K562 (cell line): Measurements from ENCODE around the gene NUP205. TPM values are rescaled to one million over a fixed set of nuclear protein-coding genes. Genes with fewer than 3 reads are reported as not detected.

Source experiments
- ATAC-seq: fragments of 200-7000 bp; cut with Tn5 transposase; 3 replicates; pipeline ENCODE4 v1.9.1; 2020; ENCODE audit warnings: moderate library complexity
- BruUV-seq: library from RNA; stranded (reverse); fragments of 400-500 nt; replicated peaks from 2 replicates; lab custom pipeline; 2021; lab: Mats Ljungman, UMichigan
- CTCF ChIA-PET: fragments of 300-600 bp; formaldehyde crosslinking; extraction: SDS; loops from one replicate; lab custom pipeline; 2021; ENCODE audit warnings: low intra/inter-chr PET ratio; lab: Yijun Ruan, JAX
- POLR2A ChIA-PET: fragments of 300-600, 350-650 bp; sonication (Branson Sonifier 250); formaldehyde crosslinking; extraction: SDS; loops from one replicate; lab custom pipeline; 2021; ENCODE audit warnings: antibody characterized with exemption, inconsistent platforms; lab: Yijun Ruan, JAX
- DNase-seq, 4 experiments: peaks; one replicate each; pipeline versions ENCODE4 v3.0.0 to v3.0.0-alpha.2; 2011 to 2018; ENCODE audit warnings: low spot score in 3 of 4, mixed read lengths in 3 of 4; ENCODE audit errors: extremely low read depth in 1 of 4
- FAIRE-seq: peaks from 2 replicates; lab custom pipeline; 2011; peaks lifted over from hg19 to GRCh38; lab: Jason Lieb, UNC
- H2AFZ ChIP-seq: 2 replicates; pipeline ENCODE4 v1.6.0; 2011; ENCODE audit warnings: low read depth, low read length, control low read depth, inconsistent platforms
- H3K27ac ChIP-seq: fragments of 200-600 bp; 3 replicates; pipeline ENCODE4 v1.8.0; 2011; ENCODE audit warnings: low read depth, mild to moderate bottlenecking, control low read depth, inconsistent platforms, low read length, moderate library complexity, mixed read lengths; ENCODE audit errors: extremely low read depth
- H3K27me3 ChIP-seq, 2 experiments: fragments of 300-600 bp in 1 of 2; 2 replicates in 1 of 2; 3 replicates in 1 of 2; pipeline versions ENCODE4 v1.6.0 to v1.8.0; 2011; ENCODE audit warnings: inconsistent platforms in 2 of 2, low read length in 2 of 2, mild to moderate bottlenecking in 1 of 2, mixed read lengths in 1 of 2, moderate library complexity in 1 of 2; ENCODE audit not compliant: control insufficient read depth in 2 of 2, insufficient read depth in 2 of 2
- H3K36me3 ChIP-seq: fragments of 300-600 bp; 3 replicates; pipeline ENCODE4 v1.8.0; 2011; ENCODE audit warnings: mild to moderate bottlenecking, low read length, inconsistent platforms; ENCODE audit not compliant: control insufficient read depth, insufficient read depth
- H3K4me1 ChIP-seq, 2 experiments: fragments of 200-600 bp in 1 of 2; replicated peaks in 1 of 2; 2 replicates in 1 of 2; 3 replicates in 1 of 2; pipeline versions ENCODE4 v1.5.1 to v1.8.0; 2011; ENCODE audit warnings: inconsistent platforms in 2 of 2, low read length in 2 of 2, mild to moderate bottlenecking in 1 of 2, mixed read lengths in 1 of 2, moderate library complexity in 1 of 2; ENCODE audit not compliant: control insufficient read depth in 2 of 2, insufficient read depth in 2 of 2
- H3K4me2 ChIP-seq: 2 replicates; pipeline ENCODE4 v1.6.1; 2011; ENCODE audit warnings: low read length, control low read depth, inconsistent platforms, mixed read lengths; ENCODE audit not compliant: insufficient read depth
- H3K4me3 ChIP-seq: fragments of 200-600 bp; sonication (generic), shearing (Covaris generic); 2 replicates; pipeline ENCODE4 v1.5.1; 2016; ENCODE audit warnings: control low read depth, inconsistent platforms
- H3K79me2 ChIP-seq: fragments of 200-600 bp; 3 replicates; pipeline ENCODE4 v1.8.0; 2011; ENCODE audit warnings: low read length, inconsistent platforms; ENCODE audit not compliant: control insufficient read depth, insufficient read depth
- H3K9ac ChIP-seq, 2 experiments: 2 replicates each; pipeline versions ENCODE4 v1.6.0 to v1.6.1; 2011; ENCODE audit warnings: low read depth in 2 of 2, low read length in 2 of 2, control low read depth in 1 of 2, inconsistent platforms in 1 of 2, mild to moderate bottlenecking in 1 of 2, mixed read lengths in 1 of 2; ENCODE audit not compliant: insufficient read depth in 1 of 2
- H3K9me1 ChIP-seq: one replicate; pipeline ENCODE4 v1.6.0; 2011; ENCODE audit warnings: inconsistent platforms, mild to moderate bottlenecking, low read length, moderate library complexity; ENCODE audit not compliant: control insufficient read depth, insufficient read depth
- H3K9me3 ChIP-seq: replicated peaks from 2 replicates; pipeline ENCODE4 v1.5.1; 2011; ENCODE audit warnings: low read depth, low read length, inconsistent platforms; ENCODE audit not compliant: control insufficient read depth, insufficient read depth
- H4K20me1 ChIP-seq: replicated peaks from 2 replicates; pipeline ENCODE4 v1.6.1; 2011; ENCODE audit warnings: low read length, inconsistent platforms, mixed read lengths; ENCODE audit not compliant: control insufficient read depth, insufficient read depth
- ARNT ChIP-seq, 2 experiments: fragments of 450-650 bp; IDR thresholded peaks; 2 replicates each; pipeline ENCODE4 v1.6.1; 2016; ENCODE audit warnings: mild to moderate bottlenecking in 1 of 2
- BCL6 ChIP-seq: fragments of 250-450 bp; sonication (Bioruptor Pico); IDR thresholded peaks from 2 replicates; pipeline ENCODE4 v1.4.0; 2020
- BDP1 ChIP-seq: IDR thresholded peaks from 3 replicates; pipeline ENCODE4 v1.6.1; 2011; ENCODE audit not compliant: insufficient read length, insufficient read depth
- CCNT2 ChIP-seq: IDR thresholded peaks from 2 replicates; pipeline ENCODE4 v1.6.1; 2011; ENCODE audit warnings: borderline replicate concordance, low read depth, mild to moderate bottlenecking, moderate library complexity, mixed read lengths, low read length; ENCODE audit not compliant: insufficient read length; ENCODE audit errors: extremely low read depth
- EP300 ChIP-seq: IDR thresholded peaks from 2 replicates; pipeline ENCODE4 v1.6.1; 2012; ENCODE audit warnings: low read length, improper control_type of control experiment
- ETV1 ChIP-seq: fragments of 450-650 bp; conservative IDR thresholded peaks from 2 replicates; pipeline ENCODE4 v1.6.1; 2016; ENCODE audit warnings: missing genetic modification characterization, control low read depth, low read depth, missing compliant biosample characterization
- EZH2 ChIP-seq: IDR thresholded peaks from 2 replicates; pipeline ENCODE4 v1.6.1; 2012; ENCODE audit warnings: low read depth, mild to moderate bottlenecking, inconsistent platforms, low read length, borderline replicate concordance
- IFI16 ChIP-seq: fragments of 250-450 bp; sonication (Bioruptor Pico); IDR thresholded peaks from 2 replicates; pipeline ENCODE4 v2.1.2; 2022; ENCODE audit warnings: mild to moderate bottlenecking, inconsistent platforms
- KLF13 ChIP-seq: fragments of 450-650 bp; IDR thresholded peaks from 2 replicates; pipeline ENCODE4 v1.6.1; 2016; ENCODE audit warnings: missing genetic modification characterization, low read depth, mild to moderate bottlenecking, missing compliant biosample characterization, moderate library complexity, borderline replicate concordance
- MCM2 ChIP-seq: fragments of 450-650 bp; IDR thresholded peaks from 2 replicates; pipeline ENCODE4 v1.6.1; 2017; ENCODE audit warnings: low read depth, mild to moderate bottlenecking
- NBN ChIP-seq: fragments of 450-650 bp; IDR thresholded peaks from 2 replicates; pipeline ENCODE4 v1.6.1; 2016; ENCODE audit warnings: low read depth, mild to moderate bottlenecking
- NR4A1 ChIP-seq, 2 experiments: fragments of 250-450 bp in 1 of 2; fragments of 450-650 bp in 1 of 2; sonication (Bioruptor Pico) in 1 of 2; IDR thresholded peaks; 2 replicates each; pipeline versions ENCODE4 v1.4.0 to v1.6.1; 2016 to 2020; ENCODE audit warnings: mild to moderate bottlenecking in 2 of 2, missing compliant biosample characterization in 1 of 2, missing genetic modification characterization in 1 of 2, moderate library complexity in 1 of 2
- POLR2H ChIP-seq: IDR thresholded peaks from 2 replicates; pipeline ENCODE4 v1.6.1; 2016; ENCODE audit warnings: missing genetic modification characterization, low read depth, mild to moderate bottlenecking, control low read depth, missing compliant biosample characterization, moderate library complexity
- RBM22 ChIP-seq: fragments of 200-400 bp; formaldehyde crosslinking; IDR thresholded peaks from 2 replicates; pipeline ENCODE4 v1.6.1; 2018; ENCODE audit warnings: low read length, low read depth; ENCODE audit not compliant: poor library complexity, severe bottlenecking
- SMARCA4 ChIP-seq: fragments of 450-650 bp; IDR thresholded peaks from 2 replicates; pipeline ENCODE4 v1.6.1; 2016
- SP1 ChIP-seq: sonication (generic); formaldehyde crosslinking; IDR thresholded peaks from 2 replicates; pipeline ENCODE4 v1.8.1; 2022; ENCODE audit warnings: mild to moderate bottlenecking, missing genetic modification reagents
- TRIM24 ChIP-seq, 2 experiments: fragments of 450-650 bp; IDR thresholded peaks; 2 replicates each; pipeline ENCODE4 v1.6.1; 2016
- ZNF354B ChIP-seq: fragments of 250-450 bp; sonication (Bioruptor Pico); IDR thresholded peaks from 2 replicates; pipeline ENCODE4 v1.4.0; 2020
- ZNF584 ChIP-seq: fragments of 200-800 bp; sonication (Bioruptor generic); IDR thresholded peaks from 2 replicates; pipeline ENCODE4 v1.6.1; 2016; ENCODE audit warnings: low read depth, mild to moderate bottlenecking, missing genetic modification characterization, missing compliant biosample characterization
- ZNF79 ChIP-seq: fragments of 250-450 bp; sonication (Bioruptor Pico); IDR thresholded peaks from 2 replicates; pipeline ENCODE4 v1.4.0; 2020; ENCODE audit warnings: low read depth, mild to moderate bottlenecking, moderate library complexity
- WGBS: fragments of 100-300 bp; shearing (Covaris generic); methylation state at CpG from one replicate; pipeline ENCODE4 v1.1.6; 2016; ENCODE audit warnings: low coverage, mixed read lengths; ENCODE audit not compliant: insufficient coverage; ENCODE audit errors: missing lambda C conversion rate; 5-methylcytosine and 5-hydroxymethylcytosine counted together
- in situ Hi-C: fragments of 300-500 bp; cut with MboI; formaldehyde crosslinking; loops from 4 replicates; pipeline ENCODE4 v1.15.0; 2018; ENCODE audit warnings: inconsistent platforms, mixed read lengths
- intact Hi-C: fragments of 100-400 bp; cut with micrococcal nuclease; formaldehyde crosslinking; loops from 2 replicates; pipeline ENCODE4 v1.14.2; 2022
- polyA plus RNA-seq, 8 experiments: library from polyadenylated mRNA; depleted of rRNA in 4 of 8; stranded (reverse) in 5 of 8; unstranded in 3 of 8; fragments of >200 nt; fragmentation: Nextera tagmentation in 2 of 8; fragmentation: Illumina TruSeq in 1 of 8; extraction: Ambion mirVana in 2 of 8; extraction: Trizol in 1 of 8; gene quantifications; 2 replicates each; pipeline versions ENCODE4 v1.2.1 to v1.2.3, GENCODE V29; 2011 to 2014; ENCODE audit warnings: inconsistent platforms in 1 of 8, missing spikeins in 1 of 8
- total RNA-seq, 7 experiments: library from RNA; depleted of rRNA in 6 of 7; stranded (reverse); fragments of >200 nt in 6 of 7; fragmentation: Illumina TruSeq in 2 of 7; extraction: Trizol in 2 of 7; gene quantifications; 2 replicates each; pipeline versions ENCODE4 v1.2.1 to v1.2.3, GENCODE V29; 2011 to 2021; ENCODE audit warnings: low replicate concordance in 1 of 7
- TF ChIP-seq, protein P1 (sequence below): fragments of 450-650 bp; formaldehyde crosslinking; conservative IDR thresholded peaks from 2 replicates; pipeline ENCODE4 v1.4.0; 2022; ENCODE audit warnings: mild to moderate bottlenecking, missing genetic modification characterization

NUP205 gene
- total and polyA plus RNA-seq, 9 of the 15 experiments (the other 6 are each of a cell fraction or from before 2014, with no cell fraction given) = 101 to 282 (median 193) TPM

DNA sequence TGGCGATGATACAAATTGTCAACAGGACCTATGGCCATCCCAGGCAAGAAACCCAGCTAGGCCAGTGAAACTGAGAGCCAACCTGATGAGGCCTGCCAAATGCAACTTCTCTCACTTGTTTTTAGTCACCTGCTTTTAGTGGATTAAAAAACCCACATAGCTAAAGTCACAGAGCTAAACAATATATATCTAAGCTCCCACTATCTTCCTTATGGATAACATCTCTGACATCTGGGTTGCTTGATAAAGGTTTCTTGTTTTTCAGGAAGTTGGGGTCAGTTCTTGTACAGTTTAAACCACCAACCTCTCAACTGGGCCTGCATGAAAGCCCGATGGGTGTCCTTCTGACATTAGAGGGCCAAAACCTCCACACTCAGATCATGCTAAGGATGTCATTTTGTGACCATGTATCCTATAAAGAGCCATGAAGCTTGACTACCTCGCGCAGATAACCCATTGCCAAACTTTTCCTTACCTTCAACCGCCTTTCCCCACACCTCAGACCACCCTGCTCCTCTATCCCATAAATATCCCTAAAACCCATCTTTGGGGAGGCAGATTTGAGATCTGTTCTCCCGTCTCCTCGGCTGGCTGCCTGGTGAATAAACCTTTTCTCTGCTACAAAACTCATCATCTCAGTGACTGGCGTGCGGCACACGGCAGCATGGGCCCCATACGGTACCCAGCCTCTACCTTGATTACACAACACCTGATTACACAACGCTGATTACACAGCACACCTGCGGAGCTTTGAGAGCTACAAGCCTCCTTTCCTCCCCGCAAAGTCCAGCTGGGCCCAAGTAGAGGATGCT lies 103.8 kb downstream of the NUP205 start:
- Histone ChIP-seq H3K9ac (peak overlapping the region; percentile 86 to 98), H4K20me1 (no peaks in the 10 kb centered on the region), H3K4me3 (peak overlapping the region; percentile 82), H3K9me3 (no peaks in the 10 kb centered on the region), H3K4me2 (peak overlapping the region; percentile 94), H3K27ac (peak overlapping the region; percentile 79), H3K4me1 (peaks cover 22 to 33% of the 10 kb centered on the region in 2 experiments), H3K9me1 (peaks cover 5% of the 10 kb centered on the region), H3K36me3 (peaks cover 4% of the 10 kb centered on the region; the same call in 2 of the 3 replicates), H2AFZ (peak overlapping the region; percentile 91), H3K27me3 (no peaks in the 10 kb centered on the region), H3K79me2 (peaks cover 42% of the 10 kb centered on the region)
- DNase-seq (peak in 3 of 4 experiments; percentile 36 to 70 (median 46)), ATAC-seq (peak; percentile 1), FAIRE-seq (no peak)
- ChIA-PET POLR2A (interaction anchor here (0.7 to 4.7 kb wide), 11 partner anchors 8 to 466 kb away, joined by 3 to 71 read pairs (median 5); no protein-coding TSS in a partner anchor), CTCF (interaction anchor here (0.6 kb wide), 1 partner anchor 952 kb away, joined by 3 read pairs; no protein-coding TSS in a partner anchor)
- TSS peak; percentile 95 for BruUV-seq
- in situ Hi-C loops = no loop called here
- 38% methylated on average over 14 of the region's 14 CpGs for WGBS
- intact Hi-C loops = loop anchor here (5.0 to 10.0 kb wide), 2 partner anchors 149 to 1017 kb away; partner anchors contain the start of genes BPGM and CNOT4
- TF ChIP-seq POLR2H (tag) (no peak; the same call in 1 of the 2 replicates), BCL6 (CRISPR knock-in tag) (peak; percentile 68; the same call in 1 of the 2 replicates), RBM22 (no peak), NR4A1 (CRISPR knock-in tag; IDR thresholded peaks at IDR 0.05) (no peak), NR4A1 (tag; IDR thresholded peaks at IDR 0.05) (peak; percentile 22; the same call in 1 of the 2 replicates), TRIM24 (IDR thresholded peaks at IDR 0.05) (0 out of 4 replicates have a peak, but pooled peaks of 1 of the 2 experiments have one; percentile 32), ZNF79 (CRISPR knock-in tag) (peak; percentile 75), ZNF584 (CRISPR knock-in tag) (peak; percentile 61; the same call in 1 of the 2 replicates), EZH2 (no peak), EP300 (peak; percentile 80), SP1 (CRISPR knock-in tag) (no peak), SMARCA4 (peak; percentile 83), ARNT (IDR thresholded peaks at IDR 0.05) (0 out of 4 replicates have a peak, but pooled peaks of 1 of the 2 experiments have one; percentile 28), IFI16 (no peak), BDP1 (no peak), ZNF354B (peak; percentile 67), ETV1 (no peak), NBN (peak; percentile 11; the same call in 1 of the 2 replicates), CCNT2 (peak; percentile 70), MCM2 (no peak), KLF13 (tag) (no peak)
- TF ChIP-seq, protein P1, sequence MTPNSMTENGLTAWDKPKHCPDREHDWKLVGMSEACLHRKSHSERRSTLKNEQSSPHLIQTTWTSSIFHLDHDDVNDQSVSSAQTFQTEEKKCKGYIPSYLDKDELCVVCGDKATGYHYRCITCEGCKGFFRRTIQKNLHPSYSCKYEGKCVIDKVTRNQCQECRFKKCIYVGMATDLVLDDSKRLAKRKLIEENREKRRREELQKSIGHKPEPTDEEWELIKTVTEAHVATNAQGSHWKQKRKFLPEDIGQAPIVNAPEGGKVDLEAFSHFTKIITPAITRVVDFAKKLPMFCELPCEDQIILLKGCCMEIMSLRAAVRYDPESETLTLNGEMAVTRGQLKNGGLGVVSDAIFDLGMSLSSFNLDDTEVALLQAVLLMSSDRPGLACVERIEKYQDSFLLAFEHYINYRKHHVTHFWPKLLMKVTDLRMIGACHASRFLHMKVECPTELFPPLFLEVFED (CRISPR knock-in tag) = 0 out of 2 replicates have a peak, but pooled peaks have one; percentile 71
